ENCODE results near the gene PTPRG.

DNA sequence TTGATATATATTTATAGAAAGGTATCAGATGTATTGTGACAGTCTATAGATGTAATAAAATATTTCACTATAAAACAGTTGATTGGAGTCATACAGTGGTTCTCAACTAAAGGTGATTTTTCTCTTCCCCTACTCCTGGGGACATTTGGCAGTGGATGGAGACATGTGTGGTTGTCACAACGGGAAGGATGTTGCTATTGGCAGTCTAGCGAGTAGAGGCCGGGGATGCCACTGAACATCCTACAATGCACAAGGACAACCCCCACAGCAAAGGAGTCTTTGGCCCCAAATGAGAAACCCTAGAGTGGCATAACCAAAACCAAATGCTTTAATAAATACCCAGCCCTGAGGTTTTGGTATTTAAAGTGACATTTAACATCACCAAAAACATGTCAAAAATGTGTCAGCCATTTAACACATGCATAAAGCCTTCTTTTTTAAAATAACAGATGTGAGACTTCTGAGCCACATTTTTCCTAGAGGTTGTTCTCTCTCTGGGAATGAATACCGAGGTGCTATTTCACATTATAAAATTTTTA is 367.5 kb downstream of the PTPRG start:
- TF ChIP-seq, protein P1, sequence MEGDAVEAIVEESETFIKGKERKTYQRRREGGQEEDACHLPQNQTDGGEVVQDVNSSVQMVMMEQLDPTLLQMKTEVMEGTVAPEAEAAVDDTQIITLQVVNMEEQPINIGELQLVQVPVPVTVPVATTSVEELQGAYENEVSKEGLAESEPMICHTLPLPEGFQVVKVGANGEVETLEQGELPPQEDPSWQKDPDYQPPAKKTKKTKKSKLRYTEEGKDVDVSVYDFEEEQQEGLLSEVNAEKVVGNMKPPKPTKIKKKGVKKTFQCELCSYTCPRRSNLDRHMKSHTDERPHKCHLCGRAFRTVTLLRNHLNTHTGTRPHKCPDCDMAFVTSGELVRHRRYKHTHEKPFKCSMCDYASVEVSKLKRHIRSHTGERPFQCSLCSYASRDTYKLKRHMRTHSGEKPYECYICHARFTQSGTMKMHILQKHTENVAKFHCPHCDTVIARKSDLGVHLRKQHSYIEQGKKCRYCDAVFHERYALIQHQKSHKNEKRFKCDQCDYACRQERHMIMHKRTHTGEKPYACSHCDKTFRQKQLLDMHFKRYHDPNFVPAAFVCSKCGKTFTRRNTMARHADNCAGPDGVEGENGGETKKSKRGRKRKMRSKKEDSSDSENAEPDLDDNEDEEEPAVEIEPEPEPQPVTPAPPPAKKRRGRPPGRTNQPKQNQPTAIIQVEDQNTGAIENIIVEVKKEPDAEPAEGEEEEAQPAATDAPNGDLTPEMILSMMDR (conservative IDR thresholded peaks at IDR 0.05; ENCODE audit: low read depth in 2 of 2): no peak
- TF ChIP-seq EZH2phosphoT487 (IDR thresholded peaks at IDR 0.05; ENCODE audit: unreplicated experiment) (no peak), EZH2 (IDR thresholded peaks at IDR 0.05; ENCODE audit: low read depth, unreplicated experiment) (no peak), POLR2AphosphoS5 (IDR thresholded peaks at IDR 0.05; ENCODE audit: low read depth) (no peak), NANOG (IDR thresholded peaks at IDR 0.05; ENCODE audit: borderline replicate concordance) (no peak), CREB1 (CRISPR knock-in tag; IDR thresholded peaks at IDR 0.05; ENCODE audit: low read depth) (no peak), JUNB (IDR thresholded peaks at IDR 0.05; ENCODE audit: unreplicated experiment) (no peak), ZNF114 (CRISPR knock-in tag; IDR thresholded peaks at IDR 0.05) (no peak)
- TF ChIP-seq, protein P2, sequence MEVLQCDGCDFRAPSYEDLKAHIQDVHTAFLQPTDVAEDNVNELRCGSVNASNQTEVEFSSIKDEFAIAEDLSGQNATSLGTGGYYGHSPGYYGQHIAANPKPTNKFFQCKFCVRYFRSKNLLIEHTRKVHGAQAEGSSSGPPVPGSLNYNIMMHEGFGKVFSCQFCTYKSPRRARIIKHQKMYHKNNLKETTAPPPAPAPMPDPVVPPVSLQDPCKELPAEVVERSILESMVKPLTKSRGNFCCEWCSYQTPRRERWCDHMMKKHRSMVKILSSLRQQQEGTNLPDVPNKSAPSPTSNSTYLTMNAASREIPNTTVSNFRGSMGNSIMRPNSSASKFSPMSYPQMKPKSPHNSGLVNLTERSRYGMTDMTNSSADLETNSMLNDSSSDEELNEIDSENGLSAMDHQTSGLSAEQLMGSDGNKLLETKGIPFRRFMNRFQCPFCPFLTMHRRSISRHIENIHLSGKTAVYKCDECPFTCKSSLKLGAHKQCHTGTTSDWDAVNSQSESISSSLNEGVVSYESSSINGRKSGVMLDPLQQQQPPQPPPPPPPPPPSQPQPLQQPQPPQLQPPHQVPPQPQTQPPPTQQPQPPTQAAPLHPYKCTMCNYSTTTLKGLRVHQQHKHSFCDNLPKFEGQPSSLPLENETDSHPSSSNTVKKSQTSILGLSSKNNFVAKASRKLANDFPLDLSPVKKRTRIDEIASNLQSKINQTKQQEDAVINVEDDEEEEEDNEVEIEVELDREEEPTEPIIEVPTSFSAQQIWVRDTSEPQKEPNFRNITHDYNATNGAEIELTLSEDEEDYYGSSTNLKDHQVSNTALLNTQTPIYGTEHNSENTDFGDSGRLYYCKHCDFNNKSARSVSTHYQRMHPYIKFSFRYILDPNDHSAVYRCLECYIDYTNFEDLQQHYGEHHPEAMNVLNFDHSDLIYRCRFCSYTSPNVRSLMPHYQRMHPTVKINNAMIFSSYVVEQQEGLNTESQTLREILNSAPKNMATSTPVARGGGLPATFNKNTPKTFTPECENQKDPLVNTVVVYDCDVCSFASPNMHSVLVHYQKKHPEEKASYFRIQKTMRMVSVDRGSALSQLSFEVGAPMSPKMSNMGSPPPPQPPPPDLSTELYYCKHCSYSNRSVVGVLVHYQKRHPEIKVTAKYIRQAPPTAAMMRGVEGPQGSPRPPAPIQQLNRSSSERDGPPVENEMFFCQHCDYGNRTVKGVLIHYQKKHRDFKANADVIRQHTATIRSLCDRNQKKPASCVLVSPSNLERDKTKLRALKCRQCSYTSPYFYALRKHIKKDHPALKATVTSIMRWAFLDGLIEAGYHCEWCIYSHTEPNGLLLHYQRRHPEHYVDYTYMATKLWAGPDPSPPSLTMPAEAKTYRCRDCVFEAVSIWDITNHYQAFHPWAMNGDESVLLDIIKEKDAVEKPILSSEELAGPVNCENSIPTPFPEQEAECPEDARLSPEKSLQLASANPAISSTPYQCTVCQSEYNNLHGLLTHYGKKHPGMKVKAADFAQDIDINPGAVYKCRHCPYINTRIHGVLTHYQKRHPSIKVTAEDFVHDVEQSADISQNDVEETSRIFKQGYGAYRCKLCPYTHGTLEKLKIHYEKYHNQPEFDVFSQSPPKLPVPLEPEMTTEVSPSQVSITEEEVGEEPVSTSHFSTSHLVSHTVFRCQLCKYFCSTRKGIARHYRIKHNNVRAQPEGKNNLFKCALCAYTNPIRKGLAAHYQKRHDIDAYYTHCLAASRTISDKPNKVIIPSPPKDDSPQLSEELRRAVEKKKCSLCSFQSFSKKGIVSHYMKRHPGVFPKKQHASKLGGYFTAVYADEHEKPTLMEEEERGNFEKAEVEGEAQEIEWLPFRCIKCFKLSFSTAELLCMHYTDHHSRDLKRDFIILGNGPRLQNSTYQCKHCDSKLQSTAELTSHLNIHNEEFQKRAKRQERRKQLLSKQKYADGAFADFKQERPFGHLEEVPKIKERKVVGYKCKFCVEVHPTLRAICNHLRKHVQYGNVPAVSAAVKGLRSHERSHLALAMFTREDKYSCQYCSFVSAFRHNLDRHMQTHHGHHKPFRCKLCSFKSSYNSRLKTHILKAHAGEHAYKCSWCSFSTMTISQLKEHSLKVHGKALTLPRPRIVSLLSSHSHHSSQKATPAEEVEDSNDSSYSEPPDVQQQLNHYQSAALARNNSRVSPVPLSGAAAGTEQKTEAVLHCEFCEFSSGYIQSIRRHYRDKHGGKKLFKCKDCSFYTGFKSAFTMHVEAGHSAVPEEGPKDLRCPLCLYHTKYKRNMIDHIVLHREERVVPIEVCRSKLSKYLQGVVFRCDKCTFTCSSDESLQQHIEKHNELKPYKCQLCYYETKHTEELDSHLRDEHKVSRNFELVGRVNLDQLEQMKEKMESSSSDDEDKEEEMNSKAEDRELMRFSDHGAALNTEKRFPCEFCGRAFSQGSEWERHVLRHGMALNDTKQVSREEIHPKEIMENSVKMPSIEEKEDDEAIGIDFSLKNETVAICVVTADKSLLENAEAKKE (CRISPR knock-in tag; IDR thresholded peaks at IDR 0.05): no peak
- TF ChIP-seq, protein P3, sequence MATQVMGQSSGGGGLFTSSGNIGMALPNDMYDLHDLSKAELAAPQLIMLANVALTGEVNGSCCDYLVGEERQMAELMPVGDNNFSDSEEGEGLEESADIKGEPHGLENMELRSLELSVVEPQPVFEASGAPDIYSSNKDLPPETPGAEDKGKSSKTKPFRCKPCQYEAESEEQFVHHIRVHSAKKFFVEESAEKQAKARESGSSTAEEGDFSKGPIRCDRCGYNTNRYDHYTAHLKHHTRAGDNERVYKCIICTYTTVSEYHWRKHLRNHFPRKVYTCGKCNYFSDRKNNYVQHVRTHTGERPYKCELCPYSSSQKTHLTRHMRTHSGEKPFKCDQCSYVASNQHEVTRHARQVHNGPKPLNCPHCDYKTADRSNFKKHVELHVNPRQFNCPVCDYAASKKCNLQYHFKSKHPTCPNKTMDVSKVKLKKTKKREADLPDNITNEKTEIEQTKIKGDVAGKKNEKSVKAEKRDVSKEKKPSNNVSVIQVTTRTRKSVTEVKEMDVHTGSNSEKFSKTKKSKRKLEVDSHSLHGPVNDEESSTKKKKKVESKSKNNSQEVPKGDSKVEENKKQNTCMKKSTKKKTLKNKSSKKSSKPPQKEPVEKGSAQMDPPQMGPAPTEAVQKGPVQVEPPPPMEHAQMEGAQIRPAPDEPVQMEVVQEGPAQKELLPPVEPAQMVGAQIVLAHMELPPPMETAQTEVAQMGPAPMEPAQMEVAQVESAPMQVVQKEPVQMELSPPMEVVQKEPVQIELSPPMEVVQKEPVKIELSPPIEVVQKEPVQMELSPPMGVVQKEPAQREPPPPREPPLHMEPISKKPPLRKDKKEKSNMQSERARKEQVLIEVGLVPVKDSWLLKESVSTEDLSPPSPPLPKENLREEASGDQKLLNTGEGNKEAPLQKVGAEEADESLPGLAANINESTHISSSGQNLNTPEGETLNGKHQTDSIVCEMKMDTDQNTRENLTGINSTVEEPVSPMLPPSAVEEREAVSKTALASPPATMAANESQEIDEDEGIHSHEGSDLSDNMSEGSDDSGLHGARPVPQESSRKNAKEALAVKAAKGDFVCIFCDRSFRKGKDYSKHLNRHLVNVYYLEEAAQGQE (IDR thresholded peaks at IDR 0.05; ENCODE audit: unreplicated experiment): no peak
- TF ChIP-seq, protein P4, sequence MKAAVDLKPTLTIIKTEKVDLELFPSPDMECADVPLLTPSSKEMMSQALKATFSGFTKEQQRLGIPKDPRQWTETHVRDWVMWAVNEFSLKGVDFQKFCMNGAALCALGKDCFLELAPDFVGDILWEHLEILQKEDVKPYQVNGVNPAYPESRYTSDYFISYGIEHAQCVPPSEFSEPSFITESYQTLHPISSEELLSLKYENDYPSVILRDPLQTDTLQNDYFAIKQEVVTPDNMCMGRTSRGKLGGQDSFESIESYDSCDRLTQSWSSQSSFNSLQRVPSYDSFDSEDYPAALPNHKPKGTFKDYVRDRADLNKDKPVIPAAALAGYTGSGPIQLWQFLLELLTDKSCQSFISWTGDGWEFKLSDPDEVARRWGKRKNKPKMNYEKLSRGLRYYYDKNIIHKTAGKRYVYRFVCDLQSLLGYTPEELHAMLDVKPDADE (IDR thresholded peaks at IDR 0.05): no peak

Measured in GM23338 (cell line).